Measurements from ENCODE around the gene CYP3A5. TPM values are rescaled to one million over a fixed set of nuclear protein-coding genes. Genes with fewer than 3 reads are reported as not detected.

CYP3A5 gene
- polyA plus RNA-seq, 1 donor (not counting 4 experiments of a cell fraction or from before 2014, with no cell fraction given): 3.4 TPM

GRCh38 chr7:99628471-99629465 lies 51.0 kb downstream of the CYP3A5 start:
- Histone ChIP-seq H3K27ac (ENCODE audit: control insufficient read depth, insufficient read depth, low read length) (no peak overlapping the region), H3K79me2 (ENCODE audit: control insufficient read depth, insufficient read depth, low read length) (peaks cover 46% of the 10 kb centered on the region), H3K36me3 (ENCODE audit: control insufficient read depth in 2 of 2, extremely low read depth in 1 of 2, insufficient read depth in 2 of 2, low read length in 2 of 2) (peaks cover 53 to 57% of the 10 kb centered on the region in 2 experiments), H3K4me3 (ENCODE audit: control insufficient read depth in 2 of 3, extremely low read depth in 1 of 3, insufficient read depth in 2 of 3, low read depth in 1 of 3, low read length in 3 of 3) (no peak overlapping the region), H3K4me2 (ENCODE audit: control insufficient read depth, extremely low read depth, insufficient read depth, low read depth, low read length) (no peak overlapping the region), H3K9ac (ENCODE audit: control insufficient read depth, extremely low read depth, insufficient read depth, low read length) (no peak overlapping the region), H3K9me1 (ENCODE audit: control insufficient read depth, extremely low read depth, insufficient read depth, low read length) (peaks cover under 1% of the 10 kb centered on the region), H3K4me1 (ENCODE audit: control insufficient read depth, extremely low read depth, insufficient read depth, low read length) (peaks cover 14% of the 10 kb centered on the region), H3K27me3 (ENCODE audit: control insufficient read depth, extremely low read depth, insufficient read depth, low read length) (no peaks in the 10 kb centered on the region), H2AFZ (ENCODE audit: control insufficient read depth, low read length) (no peak overlapping the region), H3K9me3 (ENCODE audit: control insufficient read depth, low read depth, low read length) (no peaks in the 10 kb centered on the region), H4K20me1 (ENCODE audit: control insufficient read depth, extremely low read depth, insufficient read depth, low read length) (no peaks in the 10 kb centered on the region)
- no peak for DNase-seq (ENCODE audit: low read depth, low spot score)
- no peak for FAIRE-seq
- dilution Hi-C loops (cut with MboI; ENCODE audit: extremely low pct_ligation_motif_present, low sequenced_read_pairs): no loop called here
- TF ChIP-seq, protein P1, sequence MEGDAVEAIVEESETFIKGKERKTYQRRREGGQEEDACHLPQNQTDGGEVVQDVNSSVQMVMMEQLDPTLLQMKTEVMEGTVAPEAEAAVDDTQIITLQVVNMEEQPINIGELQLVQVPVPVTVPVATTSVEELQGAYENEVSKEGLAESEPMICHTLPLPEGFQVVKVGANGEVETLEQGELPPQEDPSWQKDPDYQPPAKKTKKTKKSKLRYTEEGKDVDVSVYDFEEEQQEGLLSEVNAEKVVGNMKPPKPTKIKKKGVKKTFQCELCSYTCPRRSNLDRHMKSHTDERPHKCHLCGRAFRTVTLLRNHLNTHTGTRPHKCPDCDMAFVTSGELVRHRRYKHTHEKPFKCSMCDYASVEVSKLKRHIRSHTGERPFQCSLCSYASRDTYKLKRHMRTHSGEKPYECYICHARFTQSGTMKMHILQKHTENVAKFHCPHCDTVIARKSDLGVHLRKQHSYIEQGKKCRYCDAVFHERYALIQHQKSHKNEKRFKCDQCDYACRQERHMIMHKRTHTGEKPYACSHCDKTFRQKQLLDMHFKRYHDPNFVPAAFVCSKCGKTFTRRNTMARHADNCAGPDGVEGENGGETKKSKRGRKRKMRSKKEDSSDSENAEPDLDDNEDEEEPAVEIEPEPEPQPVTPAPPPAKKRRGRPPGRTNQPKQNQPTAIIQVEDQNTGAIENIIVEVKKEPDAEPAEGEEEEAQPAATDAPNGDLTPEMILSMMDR (optimal IDR thresholded peaks at IDR 0.05 in 1 of 3, IDR thresholded peaks at IDR 0.05 in 1 of 3, conservative IDR thresholded peaks at IDR 0.05 in 1 of 3; ENCODE audit: extremely low read depth in 1 of 3, insufficient read depth in 2 of 3, low read length in 3 of 3): no peak
- no peak for TF ChIP-seq EZH2 (IDR thresholded peaks at IDR 0.05; ENCODE audit: low read length)

- H4K20me1 ChIP-seq (ENCODE audit: control insufficient read depth, extremely low read depth, insufficient read depth, low read length): no peaks in the 10 kb centered on the region
- H3K4me1 ChIP-seq (ENCODE audit: control insufficient read depth, extremely low read depth, insufficient read depth, low read length): peaks cover 26% of the 10 kb centered on the region
- DNase-seq (ENCODE audit: low read depth, low spot score) (no peak), FAIRE-seq (no peak)
- no peak overlapping the region for H3K4me2 ChIP-seq (ENCODE audit: control insufficient read depth, extremely low read depth, insufficient read depth, low read depth, low read length)
- H3K9me1 ChIP-seq (ENCODE audit: control insufficient read depth, extremely low read depth, insufficient read depth, low read length): peaks cover 2% of the 10 kb centered on the region
- peaks cover 54 to 65% of the 10 kb centered on the region in 2 experiments for H3K36me3 ChIP-seq (ENCODE audit: control insufficient read depth in 2 of 2, extremely low read depth in 1 of 2, insufficient read depth in 2 of 2, low read length in 2 of 2)
- no peak overlapping the region for H3K9ac ChIP-seq (ENCODE audit: control insufficient read depth, extremely low read depth, insufficient read depth, low read length)
- H3K9me3 ChIP-seq (ENCODE audit: control insufficient read depth, low read depth, low read length): no peaks in the 10 kb centered on the region
- no peak overlapping the region for H3K4me3 ChIP-seq (ENCODE audit: control insufficient read depth in 2 of 3, extremely low read depth in 1 of 3, insufficient read depth in 2 of 3, low read depth in 1 of 3, low read length in 3 of 3)
- dilution Hi-C loops (cut with MboI; ENCODE audit: extremely low pct_ligation_motif_present, low sequenced_read_pairs): no loop called here
- peaks cover 47% of the 10 kb centered on the region for H3K79me2 ChIP-seq (ENCODE audit: control insufficient read depth, insufficient read depth, low read length)
- no peak overlapping the region for H2AFZ ChIP-seq (ENCODE audit: control insufficient read depth, low read length)
- no peaks in the 10 kb centered on the region for H3K27me3 ChIP-seq (ENCODE audit: control insufficient read depth, extremely low read depth, insufficient read depth, low read length)
- no peak for TF ChIP-seq EZH2 (IDR thresholded peaks at IDR 0.05; ENCODE audit: low read length)
- TF ChIP-seq, protein P1 (optimal IDR thresholded peaks at IDR 0.05 in 1 of 3, IDR thresholded peaks at IDR 0.05 in 1 of 3, conservative IDR thresholded peaks at IDR 0.05 in 1 of 3; ENCODE audit: extremely low read depth in 1 of 3, insufficient read depth in 2 of 3, low read length in 3 of 3): no peak
- H3K27ac ChIP-seq (ENCODE audit: control insufficient read depth, insufficient read depth, low read length): no peak overlapping the region
Observed at GRCh38 chr7:99627513-99627912, 52.3 kb downstream of the CYP3A5 start.

All from keratinocyte (primary cell).